Fibroblast of the aortic adventitia (primary cell): ENCODE data around the gene CDCA7L. TPM values are rescaled to one million over a fixed set of nuclear protein-coding genes. Genes with fewer than 3 reads are reported as not detected.
A peak's percentile ranks its signal among the peaks of the same experiment; 100 is the strongest.
"Not testable (repeated sequence)": the region's sequence is repeated elsewhere in the genome, so short reads cannot be mapped to it uniquely, and the experiment has no call there.

Experiments used
- DNase-seq: peaks from one replicate; pipeline ENCODE4 v3.0.0-alpha.2; 2010; ENCODE audit warnings: low read depth
- H3K4me3 ChIP-seq: 2 replicates; pipeline ENCODE4 v1.5.1; 2011; ENCODE audit warnings: low read depth, mild to moderate bottlenecking, control low read depth, low read length, moderate library complexity
- total RNA-seq: library from RNA; depleted of rRNA; stranded (reverse); fragments of >200 nt; gene quantifications from 2 replicates; pipeline ENCODE4 v1.2.3, GENCODE V29; 2012; ENCODE audit warnings: low replicate concordance
- TF ChIP-seq, protein P1 (sequence below): IDR thresholded peaks from 2 replicates; pipeline ENCODE4 v1.5.1; 2011; ENCODE audit warnings: mild to moderate bottlenecking, low read length, control low read depth, inconsistent platforms; ENCODE audit not compliant: insufficient read depth

CDCA7L gene
- total RNA-seq, 1 donor, result 39.1 TPM

DNA sequence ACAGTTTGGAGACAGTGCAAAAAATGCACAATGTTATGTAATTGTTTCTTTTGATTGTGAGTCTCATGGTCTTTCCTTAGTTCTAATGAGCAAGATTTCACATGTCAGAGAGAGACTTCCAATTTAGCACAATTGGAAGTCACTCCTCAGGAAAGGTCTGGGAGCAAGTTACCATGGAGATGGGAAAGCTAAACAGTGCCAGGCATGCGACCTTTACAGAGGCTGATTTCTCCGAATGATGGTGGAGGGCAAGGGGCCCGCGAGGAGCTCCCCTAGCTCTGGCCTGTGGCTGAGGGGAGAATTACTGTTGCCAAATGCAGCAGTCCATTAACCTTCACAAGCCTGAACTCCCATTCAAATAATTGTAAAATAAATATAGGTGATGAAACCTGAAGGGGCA, 59.3 kb downstream of the CDCA7L start:
- H3K4me3 ChIP-seq, result no peak overlapping the region
- DNase-seq, result no peak
- TF ChIP-seq, protein P1, sequence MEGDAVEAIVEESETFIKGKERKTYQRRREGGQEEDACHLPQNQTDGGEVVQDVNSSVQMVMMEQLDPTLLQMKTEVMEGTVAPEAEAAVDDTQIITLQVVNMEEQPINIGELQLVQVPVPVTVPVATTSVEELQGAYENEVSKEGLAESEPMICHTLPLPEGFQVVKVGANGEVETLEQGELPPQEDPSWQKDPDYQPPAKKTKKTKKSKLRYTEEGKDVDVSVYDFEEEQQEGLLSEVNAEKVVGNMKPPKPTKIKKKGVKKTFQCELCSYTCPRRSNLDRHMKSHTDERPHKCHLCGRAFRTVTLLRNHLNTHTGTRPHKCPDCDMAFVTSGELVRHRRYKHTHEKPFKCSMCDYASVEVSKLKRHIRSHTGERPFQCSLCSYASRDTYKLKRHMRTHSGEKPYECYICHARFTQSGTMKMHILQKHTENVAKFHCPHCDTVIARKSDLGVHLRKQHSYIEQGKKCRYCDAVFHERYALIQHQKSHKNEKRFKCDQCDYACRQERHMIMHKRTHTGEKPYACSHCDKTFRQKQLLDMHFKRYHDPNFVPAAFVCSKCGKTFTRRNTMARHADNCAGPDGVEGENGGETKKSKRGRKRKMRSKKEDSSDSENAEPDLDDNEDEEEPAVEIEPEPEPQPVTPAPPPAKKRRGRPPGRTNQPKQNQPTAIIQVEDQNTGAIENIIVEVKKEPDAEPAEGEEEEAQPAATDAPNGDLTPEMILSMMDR, result no peak

DNA sequence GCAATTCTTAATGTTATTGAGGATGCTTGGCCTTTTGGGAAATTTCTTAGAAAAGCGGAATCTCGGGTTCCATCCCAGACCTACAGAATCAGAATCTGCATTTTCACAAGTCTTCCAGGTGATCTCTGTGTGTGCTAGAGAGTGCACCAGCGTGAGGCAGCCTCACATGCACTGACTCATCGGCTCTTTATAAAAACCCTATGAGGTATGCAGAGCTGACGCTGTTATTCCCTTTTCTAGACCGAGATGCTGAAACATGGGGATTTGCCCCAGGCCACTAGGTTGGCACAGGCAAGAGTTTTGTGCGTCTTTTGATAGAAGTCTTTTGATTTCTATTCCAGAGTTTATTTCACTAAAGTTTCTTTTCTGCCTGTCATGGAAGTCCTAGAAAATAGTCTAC, 61.2 kb downstream of the CDCA7L start:
- no peak overlapping the region for H3K4me3 ChIP-seq
- TF ChIP-seq, protein P1, result no peak
- no peak for DNase-seq

GRCh38 chr7:21883501-21883900, 62.2 kb downstream of the CDCA7L start:
- H3K4me3 ChIP-seq, DNase-seq: not testable (repeated sequence)

GRCh38 chr7:21883069-21883468, 62.6 kb downstream of the CDCA7L start:
- no peak overlapping the region for H3K4me3 ChIP-seq
- no peak for DNase-seq
- TF ChIP-seq, protein P1, result no peak

DNA sequence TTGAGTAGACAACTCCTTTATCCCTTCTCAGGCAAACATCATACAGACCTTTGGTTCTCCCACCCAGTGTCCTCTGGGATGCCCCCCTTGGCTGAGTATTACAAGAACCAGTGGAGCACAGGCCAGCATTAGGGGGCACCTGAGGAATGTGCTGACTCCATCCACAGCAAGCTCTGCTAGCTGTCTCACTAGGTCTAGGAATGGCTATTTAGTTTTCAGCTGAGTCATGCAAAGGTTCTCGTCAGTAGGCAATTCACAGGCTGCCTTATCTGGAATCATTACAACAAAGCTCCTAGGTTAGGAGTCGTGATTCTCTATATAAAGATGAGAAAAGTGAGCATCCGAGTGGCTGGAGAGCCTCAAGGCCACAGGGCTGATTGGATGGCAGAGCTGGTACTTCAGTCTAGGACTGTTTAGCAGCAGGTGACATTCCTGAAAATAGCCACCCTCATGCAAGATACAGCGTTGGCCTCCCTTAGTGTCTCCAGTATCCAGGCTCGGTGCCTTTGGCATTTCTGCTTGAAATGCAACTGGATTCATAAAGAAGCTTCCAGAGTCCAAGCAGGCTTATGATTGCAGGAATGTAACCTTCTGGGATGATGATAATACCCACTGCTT, 75.8 kb downstream of the CDCA7L start:
- H3K4me3 ChIP-seq, result no peak overlapping the region
- TF ChIP-seq, protein P1, result no peak
- DNase-seq, result peak; percentile 25

DNA sequence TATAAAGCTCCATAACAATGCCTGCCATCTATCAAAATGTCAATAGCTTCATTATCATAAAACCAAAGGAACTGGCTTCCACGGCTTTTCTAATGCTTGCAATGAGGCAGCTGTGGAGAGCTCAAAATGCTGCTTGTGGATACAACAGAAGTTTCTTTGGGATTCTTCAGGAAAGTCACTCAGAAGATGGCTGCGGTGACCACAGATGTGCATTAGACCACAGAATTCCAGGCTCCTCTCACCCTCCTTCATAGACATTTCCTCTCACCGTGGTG, 77.2 kb downstream of the CDCA7L start:
- H3K4me3 ChIP-seq, result no peak overlapping the region
- TF ChIP-seq, protein P1, result no peak
- no peak for DNase-seq

- TF ChIP-seq, protein P1, result no peak
- H3K4me3 ChIP-seq, result no peak overlapping the region
- DNase-seq, result no peak
These were observed 77.7 kb downstream of the CDCA7L start for GRCh38 chr7:21867816-21868575.
